G401 (cell line): ENCODE results near the gene MET. TPM values are rescaled to one million over a fixed set of nuclear protein-coding genes. Genes with fewer than 3 reads are reported as not detected.
"Not testable (repeated sequence)": the region's sequence is repeated elsewhere in the genome, so short reads cannot be mapped to it uniquely, and the experiment has no call there.

ENCODE experiments used
- DNase-seq: peaks from one replicate; pipeline ENCODE4 v3.0.0-alpha.2; 2015; ENCODE audit warnings: low spot score
- in situ Hi-C: cut with HindIII; loops from 2 replicates; pipeline ENCODE4 v1.10.0; 2016; ENCODE audit warnings: low sequenced_read_pairs, mixed read lengths
- total RNA-seq: library from RNA; depleted of rRNA; stranded (reverse); fragments of >200 nt; shearing (Covaris generic); gene quantifications from 2 replicates; pipeline ENCODE4 v1.2.3, GENCODE V29; 2014

MET gene
- total RNA-seq, 1 experiment from 2014 or later, result 0.20 TPM

DNA sequence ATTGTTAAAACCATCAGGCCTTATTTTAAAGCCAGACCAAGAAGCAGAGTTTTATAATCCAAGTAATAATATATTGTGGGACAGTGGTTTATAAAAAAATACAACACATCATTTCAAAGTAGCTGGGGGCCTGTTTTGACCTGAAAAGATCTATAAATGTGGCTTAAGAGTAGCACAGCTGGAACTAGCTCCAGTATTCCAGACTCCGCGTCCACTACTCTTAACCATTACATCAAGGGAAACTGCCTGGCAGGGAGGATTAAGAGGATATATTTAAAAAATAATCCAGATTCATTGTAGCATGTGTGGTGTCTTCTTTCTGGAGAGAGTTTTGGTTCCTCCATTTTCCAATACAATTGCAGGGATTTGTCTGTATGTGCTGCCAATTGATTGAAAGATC is 67.3 kb downstream of the MET start:
- in situ Hi-C loops, result no loop called here
- no peak for DNase-seq

DNA sequence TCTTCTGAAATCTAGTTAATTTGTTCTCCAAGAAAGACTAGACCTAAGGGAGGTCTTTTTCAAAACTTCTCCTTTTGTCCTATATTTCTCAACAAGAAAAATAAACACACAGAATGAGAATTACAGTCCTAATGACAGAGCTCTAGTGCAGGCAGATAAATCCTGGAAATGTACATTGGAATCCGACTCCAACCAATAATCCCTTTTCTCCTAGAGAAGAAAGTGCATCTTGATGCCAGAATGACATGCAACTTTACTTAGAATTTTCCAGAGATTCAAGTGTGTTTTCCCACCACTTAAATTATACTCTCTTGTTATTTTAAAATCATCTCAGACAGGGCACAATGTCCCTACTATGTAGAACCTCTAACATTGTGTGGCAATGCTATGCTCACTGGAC is 68.2 kb downstream of the MET start:
- in situ Hi-C loops, result no loop called here
- DNase-seq, result no peak

DNA sequence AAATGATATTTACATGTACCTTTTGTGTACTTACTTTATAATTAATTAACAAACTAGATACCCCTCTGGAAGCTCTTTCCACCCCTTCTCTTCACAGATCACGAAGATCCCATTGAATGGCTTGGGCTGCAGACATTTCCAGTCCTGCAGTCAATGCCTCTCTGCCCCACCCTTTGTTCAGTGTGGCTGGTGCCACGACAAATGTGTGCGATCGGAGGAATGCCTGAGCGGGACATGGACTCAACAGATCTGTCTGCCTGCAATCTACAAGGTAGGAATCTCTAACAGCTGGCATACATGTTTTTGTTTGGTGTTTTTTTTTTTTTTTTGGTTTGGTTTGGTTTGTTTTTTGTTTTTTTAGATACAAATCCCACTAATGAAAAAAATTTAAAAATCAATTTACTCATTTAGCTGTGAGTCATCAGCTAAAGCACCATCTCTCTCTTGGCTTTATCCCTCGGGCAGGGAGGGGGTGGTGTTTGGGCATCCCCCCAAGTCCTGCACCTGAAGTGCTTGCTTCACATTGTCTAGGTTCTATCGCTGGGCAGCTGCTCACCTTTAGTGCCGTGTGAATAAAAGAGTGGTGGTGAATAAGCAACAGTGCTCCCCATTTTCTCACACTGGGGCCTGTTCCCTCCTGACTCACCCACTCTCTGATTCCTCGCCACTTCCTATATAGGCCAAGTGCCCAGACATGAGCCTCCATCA is 68.9 kb downstream of the MET start:
- in situ Hi-C loops, result no loop called here
- no peak for DNase-seq

DNA sequence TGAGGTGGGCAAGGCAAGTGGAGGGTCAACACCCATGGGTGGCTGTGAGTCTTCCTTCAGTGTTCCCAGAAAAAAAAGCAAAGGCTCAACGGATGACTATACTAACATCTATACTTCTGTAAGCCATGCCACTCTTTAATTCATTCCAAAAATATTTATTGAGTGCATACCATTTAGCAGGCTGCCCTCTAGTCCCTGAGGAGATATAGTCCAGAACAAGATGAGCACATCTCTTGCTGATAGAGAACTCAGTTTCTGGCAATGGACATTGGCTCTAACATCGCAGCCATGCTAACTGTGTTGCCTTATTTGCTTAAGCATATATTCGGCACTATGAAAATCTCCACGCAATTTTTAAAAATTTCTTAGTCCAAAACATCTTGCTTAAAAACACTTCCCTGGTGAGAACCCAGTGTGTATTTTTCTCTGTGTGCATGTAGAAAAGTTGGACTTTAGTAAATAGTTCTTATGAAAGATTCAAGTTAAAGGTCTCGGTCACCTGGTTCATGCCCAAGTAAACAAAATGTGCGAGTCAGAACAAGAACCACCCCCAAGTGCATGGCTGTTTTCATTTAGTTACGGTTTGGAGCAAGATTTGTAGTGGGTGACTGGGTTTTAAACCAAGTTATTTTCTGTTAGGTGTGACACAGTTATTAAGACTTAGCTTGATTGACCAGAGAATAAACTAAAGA is 69.8 kb downstream of the MET start:
- in situ Hi-C loops, result no loop called here

DNA sequence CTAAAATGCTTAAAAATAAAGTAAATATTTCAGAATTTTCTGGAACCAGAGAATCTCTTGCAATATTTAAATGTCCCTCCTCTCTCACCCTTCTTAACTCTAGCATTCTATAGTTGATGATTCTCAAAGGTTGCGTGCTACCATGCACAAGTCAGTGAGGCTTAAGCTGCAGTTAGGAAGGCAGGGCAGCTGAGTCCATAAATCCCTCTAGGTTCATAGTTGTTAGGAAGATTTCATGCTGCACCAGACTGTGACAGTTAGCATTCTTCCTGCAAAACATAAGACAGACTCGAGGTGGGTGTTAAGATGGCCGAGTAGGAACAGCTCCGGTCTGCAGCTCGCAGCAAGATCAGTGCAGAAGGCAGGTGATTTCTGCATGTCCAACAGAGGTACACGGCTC is 70.6 kb downstream of the MET start:
- in situ Hi-C loops, result no loop called here
- DNase-seq, result no peak

More for the DNA sequence above, 69.8 kb downstream of the MET start:
- no peak for DNase-seq

DNA sequence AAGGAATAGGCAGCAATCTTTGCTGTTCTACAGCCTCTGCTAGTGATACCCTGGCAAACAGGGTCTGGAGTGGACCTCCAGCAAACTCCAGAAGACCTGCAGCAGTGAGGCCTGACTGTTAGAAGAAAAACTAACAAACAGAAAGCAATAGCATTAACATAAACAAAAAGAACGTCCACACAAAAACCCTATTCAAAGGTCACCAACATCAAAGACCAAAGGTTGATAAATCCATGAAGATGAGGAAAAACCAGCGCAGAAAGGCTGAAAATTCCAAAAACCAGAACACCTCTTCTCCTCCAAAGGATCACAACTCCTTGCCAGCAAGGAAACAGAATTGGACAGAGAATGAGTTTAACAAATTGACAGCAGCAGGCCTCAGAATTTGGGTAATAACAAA is 71.8 kb downstream of the MET start:
- in situ Hi-C loops, DNase-seq: not testable (repeated sequence)

DNA sequence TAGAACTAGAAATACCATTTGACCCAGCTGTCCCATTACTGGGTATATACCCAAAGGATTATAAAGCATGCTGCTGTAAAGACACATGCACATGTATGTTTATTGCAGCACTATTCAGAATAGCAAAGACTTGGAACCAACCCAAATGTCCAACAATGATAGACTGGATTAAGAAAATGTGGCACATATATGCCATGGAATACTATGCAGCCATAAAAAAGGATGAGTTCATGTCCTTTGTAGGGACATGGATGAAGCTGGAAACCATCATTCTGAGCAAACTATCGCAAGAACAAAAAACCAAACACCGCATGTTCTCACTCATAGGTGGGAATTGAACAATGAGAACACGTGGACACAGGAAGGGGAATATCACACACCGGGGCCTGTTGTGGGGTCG is 74.4 kb downstream of the MET start:
- in situ Hi-C loops, result not testable (repeated sequence)

DNA sequence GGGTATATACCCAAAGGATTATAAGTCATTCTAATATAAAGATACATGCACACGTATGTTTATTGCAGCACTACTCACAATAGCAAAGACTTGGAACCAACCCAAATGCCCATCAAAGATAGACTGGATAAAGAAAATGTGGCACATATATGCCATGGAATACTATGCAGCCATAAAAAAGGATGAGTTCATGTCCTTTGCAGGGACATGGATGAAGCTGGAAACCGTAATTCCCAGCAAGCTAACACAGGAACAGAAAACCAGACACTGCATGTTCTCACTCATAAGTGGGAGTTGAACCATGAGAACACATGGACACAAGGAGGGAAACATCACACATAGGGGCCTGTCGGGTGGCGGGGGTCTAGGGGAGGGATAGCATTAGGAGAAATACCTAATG is 79.1 kb downstream of the MET start:
- DNase-seq, in situ Hi-C loops: not testable (repeated sequence)

More for the DNA sequence above, 74.4 kb downstream of the MET start:
- not testable (repeated sequence) for DNase-seq

DNA sequence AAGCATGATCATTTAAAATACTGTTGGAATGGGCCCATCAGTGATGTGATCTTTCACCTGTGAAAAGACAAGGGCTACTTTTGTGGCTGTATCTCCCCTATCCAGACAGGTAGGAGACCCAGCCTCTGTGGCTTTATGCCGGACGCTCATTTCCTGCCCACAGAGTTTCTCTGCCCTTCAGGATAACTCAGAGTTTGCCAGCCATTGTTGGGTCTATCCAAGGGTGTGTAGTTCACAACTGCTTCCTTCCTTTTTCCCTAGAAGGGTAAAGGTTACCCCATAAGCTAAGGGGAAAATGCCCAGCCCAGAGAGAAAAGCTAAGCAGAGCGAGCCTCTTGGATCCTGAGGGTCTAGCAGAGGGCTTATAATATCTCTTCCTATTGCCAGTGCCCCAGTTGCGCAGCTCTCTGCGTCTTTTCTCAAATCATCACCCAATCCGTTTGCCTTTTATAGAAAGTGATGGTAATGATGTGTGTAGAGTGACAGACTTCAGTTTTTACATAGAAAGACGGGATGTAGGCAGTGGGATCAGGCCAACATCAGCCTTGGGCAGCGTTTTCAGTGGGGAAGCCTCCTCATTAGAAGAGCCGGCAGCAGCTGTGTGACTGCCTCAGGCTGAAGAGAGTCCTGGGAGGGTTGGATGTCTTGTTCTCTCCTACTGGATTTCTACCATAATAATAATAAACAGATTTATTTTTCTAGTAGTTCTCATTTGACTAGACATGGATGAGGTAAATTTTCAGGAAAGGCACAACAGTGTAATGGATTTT is 80.5 kb downstream of the MET start:
- in situ Hi-C loops, result no loop called here

DNA sequence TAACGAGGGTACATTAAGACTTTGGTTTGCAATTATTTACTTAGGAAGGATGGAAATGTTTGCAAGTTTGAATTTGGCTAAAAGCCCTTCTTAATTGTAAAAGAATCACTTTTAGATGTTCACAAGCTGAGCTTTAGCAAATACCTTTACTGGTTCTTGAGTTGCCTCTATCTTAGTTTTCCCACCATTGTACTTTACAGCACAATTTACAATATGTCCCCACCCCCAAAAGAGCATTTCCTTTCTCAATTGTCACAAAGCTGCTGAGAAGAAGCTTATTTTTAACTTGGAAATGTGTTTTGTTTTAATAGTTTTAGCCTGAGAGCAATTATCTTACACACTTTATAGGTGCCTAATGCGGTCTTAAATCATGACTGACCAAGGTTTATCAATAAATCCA is 81.1 kb downstream of the MET start:
- in situ Hi-C loops, result no loop called here
- no peak for DNase-seq

More for the DNA sequence above, 80.5 kb downstream of the MET start:
- no peak for DNase-seq

DNA sequence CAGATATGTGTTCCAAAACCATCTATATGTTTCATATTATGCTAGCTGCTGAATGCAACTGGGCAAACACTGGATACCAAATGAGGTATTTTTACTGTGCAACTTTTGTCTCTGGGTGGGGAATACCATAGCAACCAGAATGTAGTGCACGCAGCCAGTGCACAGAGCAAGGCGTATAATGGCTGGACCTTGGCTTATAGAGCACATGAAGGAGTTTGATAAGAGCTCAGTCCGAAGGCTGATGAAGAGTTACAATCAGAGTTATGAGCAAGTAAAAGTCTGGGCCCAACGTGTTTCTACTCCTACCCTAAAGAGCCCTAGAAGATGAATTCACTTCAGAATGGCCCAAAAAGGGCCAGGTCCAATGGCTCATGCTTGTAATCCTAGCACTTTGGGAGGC is 82.2 kb downstream of the MET start:
- in situ Hi-C loops, result no loop called here
- no peak for DNase-seq

DNA sequence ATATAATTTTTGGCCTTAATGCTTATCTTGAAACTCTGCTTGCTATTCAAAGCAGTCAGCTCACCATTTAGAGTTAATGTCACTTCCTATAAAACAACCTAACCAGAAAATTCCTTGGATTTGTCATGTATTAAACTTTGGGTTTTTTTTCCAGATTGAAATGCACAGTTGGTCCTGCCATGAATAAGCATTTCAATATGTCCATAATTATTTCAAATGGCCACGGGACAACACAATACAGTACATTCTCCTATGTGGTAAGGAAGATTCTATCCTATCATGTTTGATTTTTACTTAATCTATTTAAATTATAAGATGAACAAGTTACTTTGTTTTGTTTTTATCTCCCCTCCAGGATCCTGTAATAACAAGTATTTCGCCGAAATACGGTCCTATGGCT is 85.3 kb downstream of the MET start:
- in situ Hi-C loops, result no loop called here
- no peak for DNase-seq

DNA sequence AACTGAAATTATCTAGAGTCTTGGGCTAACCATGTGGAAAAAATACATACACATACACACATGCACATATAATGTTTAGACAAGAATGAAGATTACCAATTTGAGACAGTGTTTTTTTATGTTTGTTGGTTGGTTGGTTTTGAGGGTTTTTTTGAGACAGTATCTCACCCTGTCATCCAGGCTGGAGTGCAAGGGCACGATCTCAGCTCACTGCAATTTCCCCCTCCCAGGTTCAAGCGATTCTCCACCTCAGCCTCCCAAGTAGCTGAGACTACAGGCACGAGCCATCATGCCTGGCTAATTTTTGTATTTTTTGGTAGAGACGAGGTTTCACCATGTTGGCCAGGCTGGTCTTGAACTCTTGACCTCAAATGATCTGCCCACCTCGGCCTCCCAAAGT is 87.6 kb downstream of the MET start:
- in situ Hi-C loops, DNase-seq: not testable (repeated sequence)

DNA sequence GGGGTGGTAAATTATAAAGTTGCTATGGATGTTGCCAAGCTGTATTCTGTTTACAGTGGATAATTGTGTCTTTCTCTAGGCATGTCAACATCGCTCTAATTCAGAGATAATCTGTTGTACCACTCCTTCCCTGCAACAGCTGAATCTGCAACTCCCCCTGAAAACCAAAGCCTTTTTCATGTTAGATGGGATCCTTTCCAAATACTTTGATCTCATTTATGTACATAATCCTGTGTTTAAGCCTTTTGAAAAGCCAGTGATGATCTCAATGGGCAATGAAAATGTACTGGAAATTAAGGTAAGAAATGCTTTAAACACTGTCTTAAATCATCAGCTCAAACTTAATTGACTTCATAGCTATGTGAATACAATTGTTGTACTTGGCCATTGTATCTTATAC is 91.0 kb downstream of the MET start:
- DNase-seq, result no peak
- in situ Hi-C loops, result no loop called here

DNA sequence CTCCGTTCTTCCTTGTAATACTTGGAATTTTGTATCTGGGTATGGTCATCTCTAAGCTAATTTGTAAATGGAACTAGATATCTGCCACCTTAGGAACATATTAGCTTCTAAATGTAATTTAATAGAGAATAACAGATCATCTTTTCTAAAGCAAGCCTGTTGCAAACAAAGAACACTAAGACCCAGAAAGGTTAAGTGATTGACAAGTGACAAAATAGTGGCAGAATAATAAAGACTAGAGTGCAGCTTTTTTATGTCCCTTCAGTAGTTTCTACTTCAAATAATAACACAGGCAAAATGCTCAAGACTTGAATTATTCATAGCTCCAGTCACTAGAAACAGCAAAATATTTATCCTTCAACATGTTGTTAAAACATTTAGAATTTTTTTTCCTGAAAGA is 91.7 kb downstream of the MET start:
- DNase-seq, result no peak
- in situ Hi-C loops, result no loop called here

DNA sequence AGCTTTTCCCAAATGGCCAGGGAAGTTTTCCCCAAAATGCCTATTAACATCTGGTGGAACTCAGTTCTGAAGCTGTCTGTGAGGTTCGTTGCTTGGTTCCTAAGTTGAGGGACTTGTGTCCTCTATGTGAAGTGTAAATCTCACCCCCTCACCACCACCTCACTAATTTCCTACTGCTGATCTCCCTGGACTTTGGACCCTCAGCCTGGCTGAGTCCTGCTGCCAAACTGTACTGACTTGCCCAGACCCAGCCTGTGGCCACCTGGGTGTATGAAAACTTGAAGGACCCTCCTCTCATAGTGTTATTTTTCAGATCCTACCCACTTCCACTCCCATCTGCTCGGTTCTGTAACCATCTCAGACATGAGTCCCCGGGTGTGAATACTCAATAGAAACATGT is 94.9 kb downstream of the MET start:
- no peak for DNase-seq
- in situ Hi-C loops, result no loop called here

DNA sequence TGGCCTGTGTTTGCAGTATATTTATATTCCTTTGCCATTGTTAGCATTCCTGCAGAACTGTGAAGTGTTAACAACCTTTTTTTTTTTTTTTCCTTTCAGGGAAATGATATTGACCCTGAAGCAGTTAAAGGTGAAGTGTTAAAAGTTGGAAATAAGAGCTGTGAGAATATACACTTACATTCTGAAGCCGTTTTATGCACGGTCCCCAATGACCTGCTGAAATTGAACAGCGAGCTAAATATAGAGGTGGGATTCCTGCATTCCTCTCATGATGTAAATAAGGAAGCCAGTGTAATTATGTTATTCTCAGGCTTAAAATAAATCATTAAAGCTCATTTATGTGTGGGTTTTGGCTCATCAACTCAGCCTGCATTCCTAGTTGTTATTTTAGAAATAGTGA is 97.5 kb downstream of the MET start:
- DNase-seq, result no peak
- in situ Hi-C loops, result no loop called here

DNA sequence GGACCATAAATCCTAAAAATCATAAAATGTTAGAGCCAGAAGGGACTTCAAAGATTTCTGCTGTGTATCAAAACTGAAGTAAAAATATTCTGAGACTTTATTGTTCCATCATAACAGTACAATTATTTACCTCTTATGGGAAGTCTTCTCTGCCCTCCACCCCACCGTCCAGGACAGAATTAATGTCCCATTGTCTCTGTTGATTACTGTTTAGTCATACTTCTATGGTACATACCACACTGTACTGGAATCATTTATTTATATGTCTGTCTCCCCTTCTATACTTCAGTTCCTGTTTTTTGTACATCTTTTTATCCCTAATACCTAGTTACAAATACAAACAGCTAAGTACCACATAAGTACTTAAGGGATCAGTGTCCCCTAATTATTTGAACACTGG is 98.9 kb downstream of the MET start:
- in situ Hi-C loops, result no loop called here
- DNase-seq, result no peak

DNA sequence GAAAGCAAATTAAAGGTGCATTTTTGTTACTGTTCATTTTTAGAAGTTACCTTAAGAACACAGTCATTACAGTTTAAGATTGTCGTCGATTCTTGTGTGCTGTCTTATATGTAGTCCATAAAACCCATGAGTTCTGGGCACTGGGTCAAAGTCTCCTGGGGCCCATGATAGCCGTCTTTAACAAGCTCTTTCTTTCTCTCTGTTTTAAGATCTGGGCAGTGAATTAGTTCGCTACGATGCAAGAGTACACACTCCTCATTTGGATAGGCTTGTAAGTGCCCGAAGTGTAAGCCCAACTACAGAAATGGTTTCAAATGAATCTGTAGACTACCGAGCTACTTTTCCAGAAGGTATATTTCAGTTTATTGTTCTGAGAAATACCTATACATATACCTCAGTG is 99.6 kb downstream of the MET start:
- in situ Hi-C loops, result no loop called here

DNA sequence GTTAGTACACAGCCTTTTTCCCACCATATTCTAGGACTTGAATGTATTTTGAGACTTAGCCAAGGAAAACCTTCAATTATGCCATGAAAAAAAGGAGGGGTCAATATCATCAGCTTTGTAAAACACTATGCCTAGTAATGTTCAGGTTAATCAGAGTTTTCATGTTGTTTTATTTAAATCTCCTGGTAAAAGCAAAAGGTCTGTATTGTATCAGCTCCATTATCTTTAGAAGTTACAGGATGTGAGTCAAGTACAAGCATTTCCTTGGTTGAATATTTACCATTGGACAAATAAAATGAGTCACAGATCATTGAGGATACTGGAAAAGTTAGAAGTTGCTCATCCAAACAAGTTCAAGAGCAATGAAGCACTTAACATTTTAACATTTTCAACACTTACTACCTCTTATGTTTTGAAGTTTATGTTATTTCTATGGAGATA is 100.4 kb downstream of the MET start:
- no peak for DNase-seq
- in situ Hi-C loops, result no loop called here

More for the DNA sequence above, 99.6 kb downstream of the MET start:
- no peak for DNase-seq
